Stomach (tissue), 9 donors: Measurements from ENCODE around the gene TMEM135. TPM values are rescaled to one million over a fixed set of nuclear protein-coding genes. Genes with fewer than 3 reads are reported as not detected.

Source experiments
- DNase-seq, 2 donors: peaks; one replicate each; pipeline versions ENCODE4 v3.0.0 to v3.0.0-alpha.2; 2013 to 2019
- H3K27ac ChIP-seq, 5 donors: fragments of 200-600 bp in 4 of 5; sonication (generic) in 4 of 5; one replicate each; pipeline ENCODE4 v1.5.1; 2013 to 2019; ENCODE audit warnings: mild to moderate bottlenecking in 1 of 5, moderate library complexity in 1 of 5
- H3K27me3 ChIP-seq, 3 donors: fragments of 200-600 bp; sonication (generic); one replicate each; pipeline ENCODE4 v1.5.1; 2017 to 2019; ENCODE audit warnings: mixed run types in 1 of 3
- H3K36me3 ChIP-seq, 4 donors: fragments of 200-600 bp; sonication (generic); 1 replicate in 3 of 4; 2 replicates in 1 of 4; pipeline ENCODE4 v1.5.1; 2016 to 2019
- H3K4me1 ChIP-seq, 4 donors: fragments of 200-600 bp; sonication (generic); one replicate each; pipeline ENCODE4 v1.5.1; 2016 to 2019
- H3K4me3 ChIP-seq, 4 donors: fragments of 200-600 bp; sonication (generic) in 3 of 4; one replicate each; pipeline ENCODE4 v1.5.1; 2016 to 2019; ENCODE audit warnings: mild to moderate bottlenecking in 1 of 4
- H3K9me3 ChIP-seq, 4 donors: fragments of 200-600 bp; sonication (generic); one replicate each; pipeline ENCODE4 v1.5.1; 2016 to 2019
- CTCF ChIP-seq, 7 experiments: fragments of 450-650 bp in 4 of 7; fragments of 200-600 bp in 3 of 7; sonication (generic) in 3 of 7; IDR thresholded peaks; one replicate each; pipeline ENCODE4 v1.5.1; 2016 to 2019; ENCODE audit warnings: antibody characterized with exemption in 7 of 7, control low read depth in 2 of 7, mild to moderate bottlenecking in 1 of 7
- EP300 ChIP-seq: sonication (generic); formaldehyde crosslinking; IDR thresholded peaks from one replicate; pipeline ENCODE4 v1.6.1; 2017; ENCODE audit warnings: antibody characterized with exemption
- POLR2A ChIP-seq, 4 donors: fragments of 450-650 bp; IDR thresholded peaks; one replicate each; pipeline ENCODE4 v1.6.1; 2016; ENCODE audit warnings: antibody characterized with exemption in 4 of 4, control low read depth in 2 of 4, mild to moderate bottlenecking in 1 of 4, moderate library complexity in 1 of 4
- POLR2AphosphoS5 ChIP-seq, 3 donors: sonication (generic); formaldehyde crosslinking; IDR thresholded peaks; one replicate each; pipeline ENCODE4 v1.6.1; 2016; ENCODE audit warnings: antibody characterized with exemption in 3 of 3
- WGBS, 5 donors: extraction: QIAGEN DNeasy Blood & Tissue Kit in 3 of 5; methylation state at CpG; one replicate each; pipeline versions ENCODE4 v1.1.5 to v1.1.7; 2013 to 2018; 5-methylcytosine and 5-hydroxymethylcytosine counted together
- intact Hi-C: fragments of 100-400 bp; cut with DNase I; formaldehyde crosslinking; loops from one replicate; pipeline ENCODE4 v1.15.1; 2023; ENCODE audit warnings: low total_unique reads
- polyA plus RNA-seq, 3 donors: library from polyadenylated mRNA; stranded (reverse); fragments of 200-250 nt; gene quantifications; one replicate each; pipeline ENCODE4 v1.2.3, GENCODE V29; 2013
- total RNA-seq, 5 donors: library from RNA; depleted of rRNA; stranded (reverse); fragments of >200 nt; gene quantifications; one replicate each; pipeline versions ENCODE4 v1.1.0 to v1.2.3, GENCODE V29; 2014 to 2016
- donor health status: healthy with polysubstance abuse.
- donor health status: Bipolar disorder and iron deficiency.
- donor health status: healthy.

Gene TMEM135
- total and polyA plus RNA-seq, 8 donors: 0.58 to 202 (median 3.9) TPM

DNA sequence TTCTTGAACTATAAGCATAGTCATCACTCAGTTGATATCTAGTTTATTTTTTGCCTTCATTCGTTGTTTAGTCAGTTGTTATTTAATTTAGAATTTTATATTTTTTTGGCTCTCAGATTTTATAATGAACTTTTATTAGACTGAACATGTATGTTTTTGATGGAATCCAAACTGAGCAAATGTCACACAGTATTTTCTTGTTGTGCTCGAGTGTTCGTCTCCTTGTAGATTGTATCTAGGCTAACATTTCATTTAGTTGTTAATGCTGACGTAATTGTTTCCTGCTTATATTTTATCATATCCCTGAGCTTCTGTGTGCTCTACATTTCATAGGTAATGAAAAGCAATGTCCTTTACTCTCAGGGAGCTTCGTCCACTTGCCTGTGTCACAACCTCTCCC, 286.2 kb downstream of the TMEM135 start:
- DNase-seq: no peak
- H3K27ac ChIP-seq: no peak overlapping the region
- intact Hi-C loops: no loop called here
- WGBS, 5 donors: 86 to 99% (median 96%) methylated on average over 5 of the region's 5 CpGs
- H3K9me3 ChIP-seq: no peaks in the 10 kb centered on the region
- no peak for TF ChIP-seq POLR2AphosphoS5 (IDR thresholded peaks at IDR 0.05)
- no peak for TF ChIP-seq CTCF (IDR thresholded peaks at IDR 0.05)
- no peak for TF ChIP-seq POLR2A (IDR thresholded peaks at IDR 0.05)
- TF ChIP-seq EP300: no peak
- no peaks in the 10 kb centered on the region for H3K4me1 ChIP-seq
- H3K27me3 ChIP-seq: no peaks in the 10 kb centered on the region
- no peak overlapping the region for H3K4me3 ChIP-seq
- H3K36me3 ChIP-seq: peaks cover 0 to 40% (median 15%) of the 10 kb centered on the region in 4 donors

DNA sequence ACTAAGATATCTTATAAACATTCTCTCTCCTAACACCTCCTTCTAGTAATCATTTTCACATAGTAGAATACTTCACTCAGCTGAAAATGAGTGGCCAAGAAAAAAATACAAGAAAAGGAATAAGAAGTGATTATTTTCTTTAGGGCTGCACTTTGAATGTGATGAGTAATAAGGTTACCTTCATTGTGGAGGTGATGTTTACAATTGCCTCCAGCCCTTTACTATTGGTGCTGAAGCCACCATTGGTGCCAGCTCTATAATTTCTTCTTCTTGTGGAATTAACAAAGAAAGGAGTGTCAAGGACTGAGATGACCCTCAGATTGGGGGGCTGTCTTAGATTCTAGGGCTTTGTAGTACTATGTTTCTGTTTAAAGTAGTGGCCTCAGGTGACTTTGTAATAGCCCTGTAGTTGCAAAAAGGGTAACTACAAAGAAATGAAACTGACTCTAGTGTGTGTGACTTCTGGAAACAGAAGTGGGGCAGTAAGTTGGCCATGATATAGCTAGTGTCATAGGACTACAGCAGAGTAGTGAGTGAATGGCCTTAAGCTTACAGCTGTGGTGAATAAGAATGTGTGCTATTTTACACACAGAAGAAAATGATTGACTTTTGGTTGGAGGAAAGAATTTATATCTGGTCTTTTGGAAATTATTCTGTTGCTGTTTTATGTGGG, 287.2 kb downstream of the TMEM135 start:
- H3K4me1 ChIP-seq: no peaks in the 10 kb centered on the region
- H3K9me3 ChIP-seq: no peaks in the 10 kb centered on the region
- H3K4me3 ChIP-seq: no peak overlapping the region
- H3K27me3 ChIP-seq: no peaks in the 10 kb centered on the region
- no peak for DNase-seq
- peaks cover 0 to 35% (median 15%) of the 10 kb centered on the region in 4 donors for H3K36me3 ChIP-seq
- H3K27ac ChIP-seq: no peak overlapping the region
- TF ChIP-seq POLR2AphosphoS5 (IDR thresholded peaks at IDR 0.05): no peak
- no peak for TF ChIP-seq EP300
- TF ChIP-seq POLR2A (IDR thresholded peaks at IDR 0.05): no peak
- no peak for TF ChIP-seq CTCF (IDR thresholded peaks at IDR 0.05)
- intact Hi-C loops: no loop called here

DNA sequence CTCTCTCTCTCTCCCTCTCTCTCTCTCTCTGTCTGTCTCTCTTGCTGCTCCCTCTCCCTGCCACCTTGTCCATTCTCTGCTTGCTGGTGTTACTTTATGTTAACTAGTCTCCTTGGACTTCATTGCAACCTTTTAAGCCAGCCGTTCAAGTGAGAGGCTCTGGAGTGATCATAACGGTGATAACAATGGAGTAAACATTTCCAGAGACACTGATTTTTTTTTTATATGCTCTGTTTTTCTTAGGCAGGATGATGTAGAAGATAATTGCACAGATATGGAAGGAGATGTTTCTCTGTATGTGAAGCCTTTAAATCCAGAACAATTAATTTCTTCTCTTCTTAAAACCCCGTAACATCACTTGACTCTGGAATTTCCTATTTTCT, 287.7 kb downstream of the TMEM135 start:
- H3K9me3 ChIP-seq: no peaks in the 10 kb centered on the region
- 75 to 89% (median 82%) methylated on average over 3 of the region's 3 CpGs for WGBS, 5 donors
- H3K4me1 ChIP-seq: no peaks in the 10 kb centered on the region
- no peak overlapping the region for H3K4me3 ChIP-seq
- TF ChIP-seq EP300: no peak
- TF ChIP-seq POLR2A (IDR thresholded peaks at IDR 0.05): no peak
- TF ChIP-seq POLR2AphosphoS5 (IDR thresholded peaks at IDR 0.05): no peak
- no peak for TF ChIP-seq CTCF (IDR thresholded peaks at IDR 0.05)
- no peaks in the 10 kb centered on the region for H3K27me3 ChIP-seq
- intact Hi-C loops: no loop called here
- no peak overlapping the region for H3K27ac ChIP-seq
- H3K36me3 ChIP-seq: peaks cover 0 to 31% (median 15%) of the 10 kb centered on the region in 4 donors
- DNase-seq: no peak

GRCh38 chr11:87326594-87326993, 288.9 kb downstream of the TMEM135 start:
- H3K36me3 ChIP-seq: peaks cover 0 to 25% (median 8%) of the 10 kb centered on the region in 4 donors
- no peak for DNase-seq
- H3K27me3 ChIP-seq: no peaks in the 10 kb centered on the region
- intact Hi-C loops: no loop called here
- H3K4me3 ChIP-seq: no peak overlapping the region
- 88 to 98% (median 95%) methylated on average over 2 of the region's 2 CpGs for WGBS, 5 donors
- TF ChIP-seq EP300: no peak
- no peak for TF ChIP-seq POLR2A (IDR thresholded peaks at IDR 0.05)
- TF ChIP-seq POLR2AphosphoS5 (IDR thresholded peaks at IDR 0.05): no peak
- TF ChIP-seq CTCF (IDR thresholded peaks at IDR 0.05): no peak
- no peaks in the 10 kb centered on the region for H3K4me1 ChIP-seq
- no peak overlapping the region for H3K27ac ChIP-seq
- no peaks in the 10 kb centered on the region for H3K9me3 ChIP-seq
